Peyer's patch (tissue), 4 donors: ENCODE data around the gene SHC4. TPM values are rescaled to one million over a fixed set of nuclear protein-coding genes. Genes with fewer than 3 reads are reported as not detected.

Experiments used
- DNase-seq, 3 donors: peaks; one replicate each; pipeline ENCODE4 v3.0.0-alpha.2; 2017 to 2019
- H3K27ac ChIP-seq, 4 donors: fragments of 200-600 bp; sonication (generic); one replicate each; pipeline ENCODE4 v1.5.1; 2016 to 2019
- H3K27me3 ChIP-seq, 2 donors: fragments of 200-600 bp; sonication (generic); one replicate each; pipeline ENCODE4 v1.5.1; 2019
- H3K36me3 ChIP-seq, 3 donors: fragments of 200-600 bp; sonication (generic); one replicate each; pipeline ENCODE4 v1.5.1; 2016 to 2019
- H3K4me1 ChIP-seq, 4 donors: fragments of 200-600 bp; sonication (generic); one replicate each; pipeline ENCODE4 v1.5.1; 2016 to 2019
- H3K4me3 ChIP-seq, 4 donors: fragments of 200-600 bp; sonication (generic); 1 replicate in 3 of 4; 2 replicates in 1 of 4; pipeline ENCODE4 v1.5.1; 2016 to 2019; ENCODE audit warnings: mild to moderate bottlenecking in 1 of 4
- H3K9me3 ChIP-seq, 4 donors: fragments of 200-600 bp; sonication (generic); one replicate each; pipeline ENCODE4 v1.5.1; 2016 to 2019; ENCODE audit warnings: mild to moderate bottlenecking in 1 of 4
- CTCF ChIP-seq, 6 experiments: fragments of 450-650 bp in 4 of 6; fragments of 200-600 bp in 2 of 6; sonication (generic) in 1 of 6; IDR thresholded peaks; one replicate each; pipeline ENCODE4 v1.5.1; 2017 to 2019; ENCODE audit warnings: antibody characterized with exemption in 6 of 6, mild to moderate bottlenecking in 3 of 6, moderate library complexity in 1 of 6
- POLR2A ChIP-seq, 2 donors: fragments of 450-650 bp; IDR thresholded peaks; one replicate each; pipeline ENCODE4 v1.5.1; 2017; ENCODE audit warnings: antibody characterized with exemption in 2 of 2, mild to moderate bottlenecking in 2 of 2, moderate library complexity in 2 of 2
- total RNA-seq, 4 donors: library from RNA; depleted of rRNA; stranded (reverse); fragments of >200 nt; gene quantifications; one replicate each; pipeline ENCODE4 v1.1.0, GENCODE V29; 2016

Gene SHC4
- total RNA-seq, 4 donors from 2014 or later = 0.66 TPM; not detected in 3

- Histone ChIP-seq H3K27me3 (no peaks in the 10 kb centered on the region), H3K4me1 (no peaks in the 10 kb centered on the region), H3K36me3 (no peaks in the 10 kb centered on the region), H3K27ac (no peak overlapping the region), H3K9me3 (no peaks in the 10 kb centered on the region), H3K4me3 (no peak overlapping the region)
- no peak for DNase-seq
- no peak for TF ChIP-seq CTCF (IDR thresholded peaks at IDR 0.05)
- no peak for TF ChIP-seq POLR2A (IDR thresholded peaks at IDR 0.05)
Observed at GRCh38 chr15:48929661-48930060, 34.1 kb downstream of the SHC4 start.

DNA sequence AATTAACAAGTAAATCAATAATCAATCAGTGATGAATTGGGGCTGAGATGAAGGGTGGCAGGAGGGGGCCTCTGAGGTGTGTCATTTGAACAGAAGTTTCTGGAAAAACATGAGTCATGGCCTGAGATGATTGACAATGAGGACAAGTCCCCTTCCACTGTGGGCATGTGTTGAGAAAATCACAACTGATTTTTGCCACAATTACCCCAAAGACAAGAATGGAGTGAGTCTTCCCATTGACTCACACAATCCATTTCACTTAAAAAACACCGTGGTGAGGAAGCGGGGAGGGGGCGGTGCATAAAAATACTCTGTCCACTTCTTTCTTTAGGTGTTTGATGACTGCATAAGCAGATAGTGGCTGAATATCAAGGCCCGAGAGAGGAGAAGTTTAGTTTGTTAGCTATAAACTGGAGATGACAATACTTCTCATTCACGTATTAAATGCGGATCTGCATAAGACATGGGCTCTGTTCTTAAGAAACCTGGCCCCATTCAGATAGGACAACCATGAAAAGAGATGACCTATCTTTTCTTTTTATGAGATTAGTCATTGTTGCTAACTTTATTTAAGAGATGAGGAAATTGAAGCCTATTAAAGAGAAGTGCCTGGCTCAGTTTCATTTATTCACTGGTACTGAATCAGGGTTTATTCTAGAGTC lies 34.7 kb downstream of the SHC4 start:
- no peak for DNase-seq
- Histone ChIP-seq H3K4me3 (no peak overlapping the region), H3K36me3 (no peaks in the 10 kb centered on the region), H3K9me3 (no peaks in the 10 kb centered on the region), H3K4me1 (no peaks in the 10 kb centered on the region), H3K27ac (no peak overlapping the region), H3K27me3 (no peaks in the 10 kb centered on the region)
- TF ChIP-seq POLR2A (IDR thresholded peaks at IDR 0.05) = no peak
- no peak for TF ChIP-seq CTCF (IDR thresholded peaks at IDR 0.05)

DNA sequence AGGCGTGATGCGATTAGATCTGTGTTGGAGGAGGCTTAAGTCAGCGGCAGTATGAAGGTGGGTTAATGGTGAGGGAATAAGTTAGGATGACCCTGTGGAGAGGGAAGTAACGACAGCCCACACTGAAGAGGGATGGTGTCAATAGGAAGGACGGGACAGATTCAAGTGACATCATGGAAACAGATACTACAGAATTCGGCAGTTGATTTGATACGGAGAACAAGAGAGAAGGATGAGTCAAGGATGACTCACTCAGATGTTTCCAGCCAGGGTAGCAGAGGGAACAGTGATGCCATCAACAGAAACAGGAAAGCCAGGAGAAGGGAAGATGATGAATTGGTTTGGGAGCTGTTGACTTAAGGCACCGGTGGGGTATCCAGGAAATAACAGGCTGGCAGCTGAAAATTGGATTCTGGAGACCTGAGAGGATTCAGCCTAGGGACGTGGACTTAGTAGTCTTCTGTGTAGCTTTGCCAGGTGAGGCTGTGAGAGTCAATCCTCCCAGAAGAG lies 38.0 kb downstream of the SHC4 start:
- TF ChIP-seq POLR2A (IDR thresholded peaks at IDR 0.05) (no peak), CTCF (IDR thresholded peaks at IDR 0.05) (no peak)
- Histone ChIP-seq H3K4me1 (no peaks in the 10 kb centered on the region), H3K9me3 (no peaks in the 10 kb centered on the region), H3K27me3 (no peaks in the 10 kb centered on the region), H3K27ac (no peak overlapping the region), H3K36me3 (no peaks in the 10 kb centered on the region), H3K4me3 (no peak overlapping the region)
- no peak for DNase-seq

- H3K36me3 ChIP-seq = no peaks in the 10 kb centered on the region
- no peaks in the 10 kb centered on the region for H3K9me3 ChIP-seq
- no peak overlapping the region for H3K27ac ChIP-seq
- H3K4me1 ChIP-seq = no peaks in the 10 kb centered on the region
- no peak overlapping the region for H3K4me3 ChIP-seq
- H3K27me3 ChIP-seq = no peaks in the 10 kb centered on the region
- no peak for TF ChIP-seq POLR2A (IDR thresholded peaks at IDR 0.05)
- no peak for TF ChIP-seq CTCF (IDR thresholded peaks at IDR 0.05)
- DNase-seq = no peak
Observed at GRCh38 chr15:48924528-48925393, 39.0 kb downstream of the SHC4 start.

DNA sequence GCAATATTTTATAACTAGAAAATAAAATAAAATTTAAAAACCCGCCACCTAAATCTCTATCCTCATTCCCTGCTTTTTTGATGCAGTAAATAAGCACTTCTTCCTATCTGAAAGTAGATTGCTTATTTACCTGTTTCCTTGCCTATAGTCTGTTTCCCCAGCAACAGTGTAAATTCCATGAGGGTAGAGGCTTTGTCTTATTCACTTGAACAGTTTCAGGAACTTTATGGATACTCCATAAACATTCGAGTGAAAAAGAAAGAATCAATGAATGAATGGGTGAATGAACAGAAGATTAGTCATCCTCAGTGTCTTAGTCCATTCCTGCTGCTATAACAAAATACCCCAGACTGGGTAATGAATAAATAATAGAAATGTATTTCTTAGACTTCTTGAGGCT lies 41.7 kb downstream of the SHC4 start:
- Histone ChIP-seq H3K36me3 (no peaks in the 10 kb centered on the region), H3K4me3 (no peak overlapping the region), H3K27me3 (no peaks in the 10 kb centered on the region), H3K9me3 (no peaks in the 10 kb centered on the region), H3K27ac (no peak overlapping the region), H3K4me1 (no peaks in the 10 kb centered on the region)
- TF ChIP-seq CTCF (IDR thresholded peaks at IDR 0.05) = no peak
- TF ChIP-seq POLR2A (IDR thresholded peaks at IDR 0.05) = no peak
- DNase-seq = no peak
